NCI-H1436 (cell line): ENCODE results near the gene LRRC3.

Experiments used
- DNase-seq: peaks from one replicate; lab custom pipeline; 2025; lab: John Stamatoyannopoulos, UW

The LRRC3 gene

DNA sequence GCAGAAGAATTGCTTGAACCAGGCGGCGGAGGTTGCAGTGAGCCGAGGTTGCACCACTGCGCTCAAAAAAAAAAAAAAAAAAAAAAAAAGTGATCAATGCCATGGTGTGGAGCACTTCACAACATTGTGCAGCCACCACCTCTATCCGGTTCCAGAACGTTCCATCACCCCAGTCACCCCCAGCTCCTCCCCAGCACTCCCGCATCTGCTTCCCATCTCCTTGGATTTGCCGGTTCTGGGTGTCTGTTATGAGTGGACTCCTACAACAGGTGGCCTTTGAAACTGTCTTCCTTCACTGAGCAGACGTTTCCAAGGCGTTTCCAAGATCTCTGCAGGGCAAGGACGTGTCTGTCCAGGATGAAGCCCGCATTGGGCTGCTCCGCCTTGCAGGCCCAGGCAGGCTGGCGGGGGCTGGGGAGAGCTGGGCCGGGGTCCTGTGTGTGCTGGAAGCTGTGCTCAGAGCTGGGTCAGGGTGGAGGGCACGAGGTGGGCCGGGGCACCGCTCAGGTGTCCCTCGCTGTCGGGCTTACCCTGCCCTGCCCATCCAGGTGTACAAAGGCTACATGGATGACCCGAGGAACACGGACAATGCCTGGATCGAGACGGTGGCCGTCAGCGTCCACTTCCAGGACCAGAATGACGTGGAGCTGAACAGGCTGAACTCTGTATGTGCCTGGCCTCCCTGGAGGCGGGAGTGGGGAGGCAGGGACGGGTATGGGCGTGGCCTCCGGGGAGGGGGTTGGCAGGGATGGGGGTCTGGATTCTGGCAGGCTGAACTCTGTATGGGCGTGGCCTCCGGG is 14.9 kb upstream of the LRRC3 start:
- DNase-seq: no peak

- no peak for DNase-seq
Measured at GRCh38 chr21:44441041-44441400, 14.3 kb upstream of the LRRC3 start.

GRCh38 chr21:44441581-44442265 is 13.6 kb upstream of the LRRC3 start:
- no peak for DNase-seq

- no peak for DNase-seq
Measured at GRCh38 chr21:44442266-44443125, 12.8 kb upstream of the LRRC3 start.

GRCh38 chr21:44443291-44443890 is 11.9 kb upstream of the LRRC3 start:
- DNase-seq: no peak

DNA sequence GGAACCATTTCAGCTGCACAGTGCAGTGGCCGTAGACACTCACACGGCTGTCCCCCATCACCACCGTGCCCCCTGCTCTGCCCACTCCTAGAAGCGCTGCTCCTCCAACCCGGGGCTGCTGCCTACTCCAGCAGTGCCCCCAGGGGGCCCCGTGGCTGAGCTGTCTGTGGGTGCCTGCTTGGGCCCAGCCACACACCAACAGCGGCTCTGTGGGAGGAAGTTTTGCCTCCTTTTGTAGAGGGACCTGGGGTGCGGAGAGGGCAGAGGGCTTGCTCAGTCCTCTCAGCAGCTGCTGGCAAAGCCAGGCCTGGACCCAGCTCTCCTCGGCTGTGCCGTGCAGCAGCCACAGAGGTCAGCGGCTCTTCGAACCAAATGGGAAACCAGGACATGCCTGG is 11.4 kb upstream of the LRRC3 start:
- DNase-seq: no peak

DNA sequence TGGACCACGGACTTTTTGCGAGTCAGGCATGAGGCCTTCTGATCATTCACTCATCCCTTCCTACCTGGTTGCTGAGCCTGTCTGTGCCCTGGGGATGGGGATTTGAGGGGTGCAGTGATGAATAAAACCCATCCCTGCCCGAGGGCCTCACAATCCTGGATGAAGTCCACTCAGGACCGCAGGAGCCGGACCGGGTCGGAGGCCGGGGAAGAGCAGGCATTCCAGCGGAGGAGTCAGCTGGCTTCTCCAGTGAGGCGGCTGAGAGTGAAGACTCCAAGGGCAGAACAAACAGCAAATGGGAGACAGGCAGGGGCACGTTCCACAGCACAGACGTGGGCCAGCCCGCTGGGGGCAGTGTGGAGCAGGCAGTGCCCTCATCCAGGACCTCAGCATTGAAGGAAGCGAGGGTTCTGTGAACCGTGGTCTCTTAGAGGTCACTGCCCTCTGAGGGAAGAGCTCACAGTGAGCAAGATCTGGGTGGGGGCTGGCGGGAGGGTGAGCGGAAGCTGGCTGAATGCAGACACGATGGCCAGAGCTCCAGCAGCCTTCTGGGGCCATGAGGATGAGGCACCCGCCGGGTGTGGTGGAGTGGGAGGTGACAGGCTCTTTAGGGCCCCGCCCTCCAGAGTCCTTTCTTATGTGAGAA is 10.9 kb upstream of the LRRC3 start:
- DNase-seq: no peak

GRCh38 chr21:44445145-44445812 is 10.0 kb upstream of the LRRC3 start:
- no peak for DNase-seq

GRCh38 chr21:44448651-44449131 is 6.6 kb upstream of the LRRC3 start:
- no peak for DNase-seq

- no peak for DNase-seq
Measured at GRCh38 chr21:44449473-44450363, 5.6 kb upstream of the LRRC3 start.

GRCh38 chr21:44450402-44450801 is 4.9 kb upstream of the LRRC3 start:
- no peak for DNase-seq

DNA sequence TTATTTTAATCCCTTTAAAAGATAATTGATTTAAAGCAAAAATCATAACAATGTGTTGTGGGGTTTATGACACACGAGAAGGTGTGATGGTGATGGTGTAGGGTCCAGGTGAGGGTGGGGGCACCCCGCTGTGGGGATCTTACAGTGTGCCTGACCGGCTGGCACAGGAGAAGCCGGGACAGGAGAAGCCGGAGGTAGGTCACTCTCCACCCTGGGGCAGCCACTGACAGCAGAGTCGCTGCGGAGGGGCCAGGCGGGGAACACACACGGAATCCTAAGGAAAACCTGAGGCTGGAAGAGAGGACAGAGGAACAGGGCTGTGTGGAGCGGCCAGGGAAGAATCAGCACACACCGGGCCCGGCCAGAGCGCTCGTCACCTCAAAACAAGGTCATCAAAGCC is 4.3 kb upstream of the LRRC3 start:
- no peak for DNase-seq

GRCh38 chr21:44453120-44453519 is 2.2 kb upstream of the LRRC3 start:
- no peak for DNase-seq

GRCh38 chr21:44454058-44454457 is 1.3 kb upstream of the LRRC3 start:
- no peak for DNase-seq

DNA sequence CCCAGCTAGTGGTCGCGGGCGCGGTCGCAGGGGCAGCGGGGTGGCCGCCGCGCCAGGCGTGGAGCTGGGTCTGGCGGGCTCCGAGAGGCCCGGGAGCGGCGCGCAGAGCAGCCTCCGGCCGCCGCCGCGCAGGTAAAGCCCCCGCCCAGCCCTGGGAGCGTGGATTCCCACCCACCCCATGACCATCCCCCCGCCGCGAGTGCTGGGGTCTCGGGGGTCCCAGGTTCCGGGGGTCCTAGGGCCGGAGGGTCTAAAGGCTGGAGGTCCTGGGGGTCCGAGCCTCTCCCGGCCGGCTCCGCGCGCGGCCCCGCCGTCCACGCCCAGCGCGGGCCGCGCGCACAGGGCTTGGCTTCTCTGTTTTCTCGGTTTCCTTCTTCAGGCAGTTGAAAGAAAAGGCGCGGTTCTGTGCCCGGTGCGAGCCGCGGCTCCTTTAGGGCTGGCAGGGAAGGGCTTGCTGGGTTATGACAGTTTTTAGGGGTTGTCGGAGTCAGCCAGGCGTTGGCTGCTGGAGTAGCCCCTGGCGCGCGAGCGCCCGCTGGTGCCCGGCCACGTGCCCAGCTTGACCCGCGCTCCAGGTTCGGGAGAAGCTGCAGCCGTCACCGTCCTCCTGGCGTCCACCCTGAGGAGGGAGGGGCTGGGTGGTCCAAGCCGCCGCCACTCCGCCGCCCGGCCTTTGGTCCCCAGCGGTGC is 359 bp downstream of the LRRC3 start:
- DNase-seq: no peak

DNA sequence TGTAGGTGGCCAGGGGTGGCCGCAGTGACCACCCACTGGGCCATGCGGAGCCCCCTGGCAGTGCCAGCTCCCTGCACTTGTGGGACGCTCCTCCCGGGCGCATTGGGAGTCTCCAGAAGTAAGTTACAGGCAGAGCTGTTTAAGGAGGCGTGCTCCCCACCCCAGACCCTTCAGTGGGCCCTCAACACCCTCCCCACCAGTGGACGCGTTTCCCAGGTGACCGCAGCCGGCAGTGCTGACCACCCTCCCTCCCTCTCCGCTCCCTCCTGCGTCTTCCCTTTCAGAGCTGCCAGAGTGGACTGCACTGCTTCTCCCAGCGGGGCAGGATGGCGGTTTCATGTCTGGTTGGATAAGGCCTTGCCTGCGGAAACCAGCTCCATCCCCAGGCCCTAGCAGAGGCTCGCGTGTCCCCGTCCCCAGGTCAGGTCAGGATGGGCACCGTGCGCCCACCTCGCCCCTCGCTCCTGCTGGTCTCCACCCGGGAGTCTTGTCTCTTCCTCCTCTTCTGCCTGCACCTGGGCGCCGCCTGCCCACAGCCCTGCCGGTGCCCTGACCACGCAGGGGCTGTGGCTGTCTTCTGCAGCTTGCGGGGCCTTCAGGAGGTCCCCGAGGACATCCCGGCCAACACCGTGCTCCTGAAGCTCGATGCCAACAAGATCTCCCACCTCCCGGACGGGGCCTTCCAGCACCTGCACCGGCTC is 1.1 kb downstream of the LRRC3 start:
- no peak for DNase-seq

GRCh38 chr21:44456915-44457736 is 1.8 kb downstream of the LRRC3 start:
- no peak for DNase-seq
